K562 (cell line): ENCODE data around the gene SLC24A3. TPM values are rescaled to one million over a fixed set of nuclear protein-coding genes. Genes with fewer than 3 reads are reported as not detected.

ENCODE experiments used
- ATAC-seq: fragments of 200-7000 bp; cut with Tn5 transposase; 3 replicates; pipeline ENCODE4 v1.9.1; 2020; ENCODE audit warnings: moderate library complexity
- BruUV-seq: library from RNA; stranded (reverse); fragments of 400-500 nt; replicated peaks from 2 replicates; lab custom pipeline; 2021; lab: Mats Ljungman, UMichigan
- CTCF ChIA-PET: fragments of 300-600 bp; formaldehyde crosslinking; extraction: SDS; loops from one replicate; lab custom pipeline; 2021; ENCODE audit warnings: low intra/inter-chr PET ratio; lab: Yijun Ruan, JAX
- POLR2A ChIA-PET: fragments of 300-600, 350-650 bp; sonication (Branson Sonifier 250); formaldehyde crosslinking; extraction: SDS; loops from one replicate; lab custom pipeline; 2021; ENCODE audit warnings: antibody characterized with exemption, inconsistent platforms; lab: Yijun Ruan, JAX
- DNase-seq, 4 experiments: peaks; one replicate each; pipeline versions ENCODE4 v3.0.0 to v3.0.0-alpha.2; 2011 to 2018; ENCODE audit warnings: low spot score in 3 of 4, mixed read lengths in 3 of 4; ENCODE audit errors: extremely low read depth in 1 of 4
- FAIRE-seq: peaks from 2 replicates; lab custom pipeline; 2011; peaks lifted over from hg19 to GRCh38; lab: Jason Lieb, UNC
- H2AFZ ChIP-seq: 2 replicates; pipeline ENCODE4 v1.6.0; 2011; ENCODE audit warnings: low read depth, low read length, control low read depth, inconsistent platforms
- H3K27ac ChIP-seq: fragments of 200-600 bp; 3 replicates; pipeline ENCODE4 v1.8.0; 2011; ENCODE audit warnings: low read depth, mild to moderate bottlenecking, control low read depth, inconsistent platforms, low read length, moderate library complexity, mixed read lengths; ENCODE audit errors: extremely low read depth
- H3K27me3 ChIP-seq, 2 experiments: fragments of 300-600 bp in 1 of 2; 2 replicates in 1 of 2; 3 replicates in 1 of 2; pipeline versions ENCODE4 v1.6.0 to v1.8.0; 2011; ENCODE audit warnings: inconsistent platforms in 2 of 2, low read length in 2 of 2, mild to moderate bottlenecking in 1 of 2, mixed read lengths in 1 of 2, moderate library complexity in 1 of 2; ENCODE audit not compliant: control insufficient read depth in 2 of 2, insufficient read depth in 2 of 2
- H3K36me3 ChIP-seq: fragments of 300-600 bp; 3 replicates; pipeline ENCODE4 v1.8.0; 2011; ENCODE audit warnings: mild to moderate bottlenecking, low read length, inconsistent platforms; ENCODE audit not compliant: control insufficient read depth, insufficient read depth
- H3K4me1 ChIP-seq, 2 experiments: fragments of 200-600 bp in 1 of 2; replicated peaks in 1 of 2; 2 replicates in 1 of 2; 3 replicates in 1 of 2; pipeline versions ENCODE4 v1.5.1 to v1.8.0; 2011; ENCODE audit warnings: inconsistent platforms in 2 of 2, low read length in 2 of 2, mild to moderate bottlenecking in 1 of 2, mixed read lengths in 1 of 2, moderate library complexity in 1 of 2; ENCODE audit not compliant: control insufficient read depth in 2 of 2, insufficient read depth in 2 of 2
- H3K4me2 ChIP-seq: 2 replicates; pipeline ENCODE4 v1.6.1; 2011; ENCODE audit warnings: low read length, control low read depth, inconsistent platforms, mixed read lengths; ENCODE audit not compliant: insufficient read depth
- H3K4me3 ChIP-seq: fragments of 200-600 bp; sonication (generic), shearing (Covaris generic); 2 replicates; pipeline ENCODE4 v1.5.1; 2016; ENCODE audit warnings: control low read depth, inconsistent platforms
- H3K79me2 ChIP-seq: fragments of 200-600 bp; 3 replicates; pipeline ENCODE4 v1.8.0; 2011; ENCODE audit warnings: low read length, inconsistent platforms; ENCODE audit not compliant: control insufficient read depth, insufficient read depth
- H3K9ac ChIP-seq, 2 experiments: 2 replicates each; pipeline versions ENCODE4 v1.6.0 to v1.6.1; 2011; ENCODE audit warnings: low read depth in 2 of 2, low read length in 2 of 2, control low read depth in 1 of 2, inconsistent platforms in 1 of 2, mild to moderate bottlenecking in 1 of 2, mixed read lengths in 1 of 2; ENCODE audit not compliant: insufficient read depth in 1 of 2
- H3K9me1 ChIP-seq: one replicate; pipeline ENCODE4 v1.6.0; 2011; ENCODE audit warnings: inconsistent platforms, mild to moderate bottlenecking, low read length, moderate library complexity; ENCODE audit not compliant: control insufficient read depth, insufficient read depth
- H3K9me3 ChIP-seq: replicated peaks from 2 replicates; pipeline ENCODE4 v1.5.1; 2011; ENCODE audit warnings: low read depth, low read length, inconsistent platforms; ENCODE audit not compliant: control insufficient read depth, insufficient read depth
- H4K20me1 ChIP-seq: replicated peaks from 2 replicates; pipeline ENCODE4 v1.6.1; 2011; ENCODE audit warnings: low read length, inconsistent platforms, mixed read lengths; ENCODE audit not compliant: control insufficient read depth, insufficient read depth
- CHD1 ChIP-seq: fragments of 200-600 bp; sonication (generic); IDR thresholded peaks from one replicate; pipeline ENCODE4 v1.6.1; 2012; ENCODE audit warnings: mild to moderate bottlenecking, moderate library complexity, low read length, inconsistent platforms
- CLOCK ChIP-seq: fragments of 250-450 bp; sonication (Bioruptor Pico); IDR thresholded peaks from 2 replicates; pipeline ENCODE4 v1.4.0; 2020; ENCODE audit warnings: mild to moderate bottlenecking, moderate library complexity, borderline replicate concordance
- GABPA ChIP-seq: fragments of 200-800 bp; sonication (Bioruptor generic); conservative IDR thresholded peaks from 2 replicates; pipeline ENCODE4 v1.6.1; 2016; ENCODE audit warnings: low read depth, missing genetic modification characterization, missing compliant biosample characterization
- NBN ChIP-seq: fragments of 450-650 bp; IDR thresholded peaks from 2 replicates; pipeline ENCODE4 v1.6.1; 2016; ENCODE audit warnings: low read depth, mild to moderate bottlenecking
- NFRKB ChIP-seq: fragments of 450-650 bp; IDR thresholded peaks from 2 replicates; pipeline ENCODE4 v1.6.1; 2016; ENCODE audit warnings: low read depth
- NONO ChIP-seq, 2 experiments: fragments of 200-400 bp in 1 of 2; fragments of 450-650 bp in 1 of 2; formaldehyde crosslinking in 1 of 2; IDR thresholded peaks; 2 replicates each; pipeline ENCODE4 v1.6.1; 2017; ENCODE audit warnings: low read depth in 2 of 2, mild to moderate bottlenecking in 2 of 2, moderate library complexity in 2 of 2, low read length in 1 of 2
- SMARCC2 ChIP-seq: fragments of 450-650 bp; IDR thresholded peaks from 2 replicates; pipeline ENCODE4 v1.6.1; 2017; ENCODE audit warnings: antibody characterized with exemption, moderate library complexity, mild to moderate bottlenecking, low read depth
- TBP ChIP-seq: optimal IDR thresholded peaks from 2 replicates; pipeline ENCODE3; 2011; ENCODE audit warnings: low read depth, low read length, improper control_type of control experiment
- TRIM25 ChIP-seq: fragments of 450-650 bp; IDR thresholded peaks from 2 replicates; pipeline ENCODE4 v1.7.0; 2016; ENCODE audit warnings: borderline replicate concordance
- ZNF436 ChIP-seq: fragments of 250-450, 450-650 bp; sonication (Bioruptor Pico); formaldehyde crosslinking; IDR thresholded peaks from 2 replicates; pipeline ENCODE4 v1.7.0; 2020; ENCODE audit warnings: mild to moderate bottlenecking
- ZNF699 ChIP-seq: fragments of 250-450 bp; sonication (Bioruptor Pico); IDR thresholded peaks from 2 replicates; pipeline ENCODE4 v1.8.0; 2021; ENCODE audit warnings: mild to moderate bottlenecking, moderate library complexity; ENCODE audit not compliant: insufficient replicate concordance
- whole genome bisulfite sequencing: fragments of 100-300 bp; shearing (Covaris generic); methylation state at CpG from one replicate; pipeline ENCODE4 v1.1.6; 2016; ENCODE audit warnings: low coverage, mixed read lengths; ENCODE audit not compliant: insufficient coverage; ENCODE audit errors: missing lambda C conversion rate; 5-methylcytosine and 5-hydroxymethylcytosine counted together
- in situ Hi-C: fragments of 300-500 bp; cut with MboI; formaldehyde crosslinking; loops from 4 replicates; pipeline ENCODE4 v1.15.0; 2018; ENCODE audit warnings: inconsistent platforms, mixed read lengths
- intact Hi-C: fragments of 100-400 bp; cut with micrococcal nuclease; formaldehyde crosslinking; loops from 2 replicates; pipeline ENCODE4 v1.14.2; 2022
- polyA plus RNA-seq, 8 experiments: library from polyadenylated mRNA; depleted of rRNA in 4 of 8; stranded (reverse) in 5 of 8; unstranded in 3 of 8; fragments of >200 nt; fragmentation: Nextera tagmentation in 2 of 8; fragmentation: Illumina TruSeq in 1 of 8; extraction: Ambion mirVana in 2 of 8; extraction: Trizol in 1 of 8; gene quantifications; 2 replicates each; pipeline versions ENCODE4 v1.2.1 to v1.2.3, GENCODE V29; 2011 to 2014; ENCODE audit warnings: inconsistent platforms in 1 of 8, missing spikeins in 1 of 8
- total RNA-seq, 7 experiments: library from RNA; depleted of rRNA in 6 of 7; stranded (reverse); fragments of >200 nt in 6 of 7; fragmentation: Illumina TruSeq in 2 of 7; extraction: Trizol in 2 of 7; gene quantifications; 2 replicates each; pipeline versions ENCODE4 v1.2.1 to v1.2.3, GENCODE V29; 2011 to 2021; ENCODE audit warnings: low replicate concordance in 1 of 7

Gene SLC24A3
- total and polyA plus RNA-seq, 9 of the 15 experiments (the other 6 are each of a cell fraction or from before 2014, with no cell fraction given): not detected

- in situ Hi-C loops: no loop called here
- H3K27ac ChIP-seq: no peak overlapping the region
- H3K4me1 ChIP-seq: no peaks in the 10 kb centered on the region
- H3K27me3 ChIP-seq: no peaks in the 10 kb centered on the region
- H4K20me1 ChIP-seq: no peaks in the 10 kb centered on the region
- no peaks in the 10 kb centered on the region for H3K9me3 ChIP-seq
- H3K79me2 ChIP-seq: no peaks in the 10 kb centered on the region
- no peak overlapping the region for H2AFZ ChIP-seq
- no TSS peak for BruUV-seq
- intact Hi-C loops: no loop called here
- no peak for DNase-seq
- no peak overlapping the region for H3K9ac ChIP-seq
- H3K9me1 ChIP-seq: no peaks in the 10 kb centered on the region
- no peaks in the 10 kb centered on the region for H3K36me3 ChIP-seq
- FAIRE-seq: no peak
- TF ChIP-seq ZNF699: no peak
- TF ChIP-seq SMARCC2: no peak
- no peak for TF ChIP-seq CHD1
- POLR2A ChIA-PET: interaction anchor here (1.3 kb wide), 1 partner anchor 12 kb away, joined by 4 read pairs; no protein-coding TSS in a partner anchor
- CTCF ChIA-PET: no interaction called here
- no peak overlapping the region for H3K4me2 ChIP-seq
- H3K4me3 ChIP-seq: no peak overlapping the region
- no peak for ATAC-seq
- 0% methylated on average over 1 of the region's 1 CpG for WGBS
These were observed 122.9 kb downstream of the SLC24A3 start for GRCh38 chr20:19335341-19335740.

- POLR2A ChIA-PET: no interaction called here
- no peak overlapping the region for H3K27ac ChIP-seq
- no peaks in the 10 kb centered on the region for H3K36me3 ChIP-seq
- H3K79me2 ChIP-seq: no peaks in the 10 kb centered on the region
- no peak overlapping the region for H3K4me2 ChIP-seq
- H3K4me3 ChIP-seq: no peak overlapping the region
- H3K9me3 ChIP-seq: no peaks in the 10 kb centered on the region
- in situ Hi-C loops: no loop called here
- DNase-seq (no peak), FAIRE-seq (no peak), ATAC-seq (no peak)
- 0% methylated on average over 1 of the region's 2 CpGs for WGBS
- H4K20me1 ChIP-seq: no peaks in the 10 kb centered on the region
- CTCF ChIA-PET: no interaction called here
- H3K9ac ChIP-seq: no peak overlapping the region
- H3K4me1 ChIP-seq: no peaks in the 10 kb centered on the region
- no TSS peak for BruUV-seq
- H2AFZ ChIP-seq: no peak overlapping the region
- H3K27me3 ChIP-seq: no peaks in the 10 kb centered on the region
- TF ChIP-seq ZNF436 (CRISPR knock-in tag): no peak
- no peak for TF ChIP-seq CLOCK (CRISPR knock-in tag)
- TF ChIP-seq NBN: no peak
- no peak for TF ChIP-seq GABPA (tag)
- no peak for TF ChIP-seq TRIM25
- no peak for TF ChIP-seq NFRKB
- TF ChIP-seq TBP: no peak
- no peak for TF ChIP-seq NONO (IDR thresholded peaks at IDR 0.05; ENCODE audit: low read depth in 2 of 2, low read length in 1 of 2)
- no peaks in the 10 kb centered on the region for H3K9me1 ChIP-seq
- intact Hi-C loops: no loop called here
These were observed 123.5 kb downstream of the SLC24A3 start for GRCh38 chr20:19335916-19336315.
